ENCODE results near the gene SOST. TPM values are rescaled to one million over a fixed set of nuclear protein-coding genes. Genes with fewer than 3 reads are reported as not detected.

SOST gene
- polyA plus RNA-seq, 1 donor from 2014 or later = 0.10 TPM

DNA sequence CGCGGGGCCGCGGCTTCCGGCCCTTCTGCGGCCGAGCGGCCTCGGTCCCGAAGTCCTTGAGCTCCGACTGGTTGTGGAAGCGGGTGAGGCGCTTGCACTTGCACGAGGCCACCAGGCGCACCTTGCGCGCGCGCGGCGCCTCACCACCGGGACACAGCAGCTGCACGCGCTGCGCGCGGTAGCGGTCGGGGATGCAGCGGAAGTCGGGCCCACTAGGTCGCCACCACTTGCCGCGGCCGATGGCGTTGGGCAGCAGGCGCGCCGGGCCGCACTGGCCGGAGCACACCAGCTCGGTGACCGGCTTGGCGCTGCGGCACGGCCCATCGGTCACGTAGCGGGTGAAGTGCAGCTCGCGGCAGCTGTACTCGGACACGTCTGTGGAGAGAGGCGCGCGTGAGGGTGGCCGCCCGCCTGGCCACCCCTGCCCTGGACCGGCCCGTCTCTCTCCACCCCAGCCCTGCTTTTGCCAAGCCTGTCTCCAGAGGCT is 3.2 kb downstream of the SOST start:
- H3K27ac ChIP-seq (ENCODE audit: low read length) = no peak overlapping the region
- H3K9ac ChIP-seq (ENCODE audit: low read length) = no peak overlapping the region
- TF ChIP-seq RAD21 (conservative IDR thresholded peaks at IDR 0.05) = no peak
- no peak for TF ChIP-seq SMC3 (conservative IDR thresholded peaks at IDR 0.05; ENCODE audit: poor library complexity)
- no peaks in the 10 kb centered on the region for H3K79me2 ChIP-seq (replicated peaks; ENCODE audit: insufficient read depth, low read length)
- no peaks in the 10 kb centered on the region for H3K9me2 ChIP-seq (ENCODE audit: insufficient read depth, low read length)
- no peaks in the 10 kb centered on the region for H4K20me1 ChIP-seq (ENCODE audit: insufficient read depth)
- H3F3A ChIP-seq (ENCODE audit: insufficient read depth, low read length, poor library complexity, severe bottlenecking) = no peaks in the 10 kb centered on the region
- H3K9me3 ChIP-seq (ENCODE audit: low read length) = no peaks in the 10 kb centered on the region
- peak overlapping the region; percentile 18 for H3K4me3 ChIP-seq (ENCODE audit: low read length)
- H2AFZ ChIP-seq (ENCODE audit: low read depth, low read length) = no peak overlapping the region
- H3K27me3 ChIP-seq (ENCODE audit: insufficient read depth, low read depth, low read length) = peaks cover 27% of the 10 kb centered on the region
- no peak overlapping the region for H3K4me2 ChIP-seq (ENCODE audit: low read length)
- no peaks in the 10 kb centered on the region for H3K36me3 ChIP-seq (ENCODE audit: insufficient read depth, low read length)

DNA sequence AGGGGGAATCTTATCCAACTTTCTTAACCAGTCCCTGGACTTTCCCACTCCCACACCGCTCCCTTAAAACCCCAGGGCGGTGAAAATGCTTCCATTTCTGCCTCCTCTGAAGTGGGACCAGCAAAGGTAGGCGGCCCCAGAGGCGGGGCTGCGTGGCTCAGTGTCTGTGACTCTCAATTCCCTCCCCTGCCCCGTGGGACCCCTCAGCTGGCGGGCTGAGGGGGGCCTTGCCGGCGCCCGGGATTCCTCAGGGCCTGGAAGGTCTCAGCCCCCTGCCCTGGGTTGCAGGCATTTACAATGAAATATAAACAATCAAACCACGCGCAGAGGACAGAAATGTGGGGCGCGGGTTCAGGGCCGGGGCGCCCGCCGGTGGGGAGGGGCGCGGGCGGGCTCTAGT is 3.6 kb downstream of the SOST start:
- Histone ChIP-seq H3F3A (ENCODE audit: insufficient read depth, low read length, poor library complexity, severe bottlenecking) (no peaks in the 10 kb centered on the region), H3K9ac (ENCODE audit: low read length) (no peak overlapping the region), H3K79me2 (replicated peaks; ENCODE audit: insufficient read depth, low read length) (no peaks in the 10 kb centered on the region), H4K20me1 (ENCODE audit: insufficient read depth) (no peaks in the 10 kb centered on the region), H3K27me3 (ENCODE audit: insufficient read depth, low read depth, low read length) (peaks cover 27% of the 10 kb centered on the region), H3K4me2 (ENCODE audit: low read length) (no peak overlapping the region), H2AFZ (ENCODE audit: low read depth, low read length) (no peak overlapping the region), H3K4me3 (ENCODE audit: low read length) (no peak overlapping the region), H3K36me3 (ENCODE audit: insufficient read depth, low read length) (no peaks in the 10 kb centered on the region), H3K27ac (ENCODE audit: low read length) (no peak overlapping the region), H3K9me3 (ENCODE audit: low read length) (no peaks in the 10 kb centered on the region), H3K9me2 (ENCODE audit: insufficient read depth, low read length) (no peaks in the 10 kb centered on the region)
- TF ChIP-seq, protein P1, sequence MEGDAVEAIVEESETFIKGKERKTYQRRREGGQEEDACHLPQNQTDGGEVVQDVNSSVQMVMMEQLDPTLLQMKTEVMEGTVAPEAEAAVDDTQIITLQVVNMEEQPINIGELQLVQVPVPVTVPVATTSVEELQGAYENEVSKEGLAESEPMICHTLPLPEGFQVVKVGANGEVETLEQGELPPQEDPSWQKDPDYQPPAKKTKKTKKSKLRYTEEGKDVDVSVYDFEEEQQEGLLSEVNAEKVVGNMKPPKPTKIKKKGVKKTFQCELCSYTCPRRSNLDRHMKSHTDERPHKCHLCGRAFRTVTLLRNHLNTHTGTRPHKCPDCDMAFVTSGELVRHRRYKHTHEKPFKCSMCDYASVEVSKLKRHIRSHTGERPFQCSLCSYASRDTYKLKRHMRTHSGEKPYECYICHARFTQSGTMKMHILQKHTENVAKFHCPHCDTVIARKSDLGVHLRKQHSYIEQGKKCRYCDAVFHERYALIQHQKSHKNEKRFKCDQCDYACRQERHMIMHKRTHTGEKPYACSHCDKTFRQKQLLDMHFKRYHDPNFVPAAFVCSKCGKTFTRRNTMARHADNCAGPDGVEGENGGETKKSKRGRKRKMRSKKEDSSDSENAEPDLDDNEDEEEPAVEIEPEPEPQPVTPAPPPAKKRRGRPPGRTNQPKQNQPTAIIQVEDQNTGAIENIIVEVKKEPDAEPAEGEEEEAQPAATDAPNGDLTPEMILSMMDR (IDR thresholded peaks at IDR 0.05; ENCODE audit: poor library complexity, severe bottlenecking) = no peak

DNA sequence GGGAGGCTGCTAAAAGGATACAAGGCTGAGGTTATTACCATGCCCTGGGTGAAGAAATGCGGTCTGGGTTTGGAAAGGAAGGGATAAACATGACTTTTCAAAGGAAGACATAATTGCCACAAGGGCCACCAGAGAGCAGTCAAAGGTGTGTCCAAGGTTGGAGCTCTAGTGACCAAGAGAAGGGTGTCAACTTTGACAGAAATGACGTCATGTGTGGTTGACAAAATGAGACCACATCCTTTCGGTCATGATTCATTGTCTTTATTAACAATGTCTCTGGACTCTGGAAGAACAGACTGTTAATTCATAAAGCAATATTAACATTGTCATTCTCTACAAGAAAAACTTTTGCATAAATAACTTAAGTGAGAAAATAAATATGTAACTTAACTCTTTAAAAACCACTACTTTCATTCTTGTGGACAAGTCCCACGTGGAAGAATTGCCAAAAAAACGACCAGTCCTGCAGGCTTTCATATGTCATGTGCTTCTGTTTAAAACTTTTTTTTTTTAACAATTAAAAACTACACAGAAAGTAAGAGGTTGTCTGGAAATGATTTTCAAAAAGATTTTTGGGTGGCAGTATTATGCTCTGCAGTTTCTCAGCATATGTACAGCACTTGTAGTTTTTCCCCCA is 5.0 kb downstream of the SOST start:
- H3K27me3 ChIP-seq (ENCODE audit: insufficient read depth, low read depth, low read length) = peaks cover 27% of the 10 kb centered on the region

More for the DNA sequence above, 5.0 kb downstream of the SOST start:
- H4K20me1 ChIP-seq (ENCODE audit: insufficient read depth) = no peaks in the 10 kb centered on the region
- H3K27ac ChIP-seq (ENCODE audit: low read length) = no peak overlapping the region
- no peak overlapping the region for H3K9ac ChIP-seq (ENCODE audit: low read length)
- no peak overlapping the region for H3K4me2 ChIP-seq (ENCODE audit: low read length)
- H3K4me3 ChIP-seq (ENCODE audit: low read length) = no peak overlapping the region
- H3F3A ChIP-seq (ENCODE audit: insufficient read depth, low read length, poor library complexity, severe bottlenecking) = no peaks in the 10 kb centered on the region
- no peaks in the 10 kb centered on the region for H3K79me2 ChIP-seq (replicated peaks; ENCODE audit: insufficient read depth, low read length)
- H2AFZ ChIP-seq (ENCODE audit: low read depth, low read length) = no peak overlapping the region
- no peaks in the 10 kb centered on the region for H3K9me2 ChIP-seq (ENCODE audit: insufficient read depth, low read length)
- H3K9me3 ChIP-seq (ENCODE audit: low read length) = no peaks in the 10 kb centered on the region
- TF ChIP-seq POLR2AphosphoS5 (IDR thresholded peaks at IDR 0.05) (no peak), SMC3 (conservative IDR thresholded peaks at IDR 0.05; ENCODE audit: poor library complexity) (no peak), RAD21 (conservative IDR thresholded peaks at IDR 0.05) (no peak), EP300 (conservative IDR thresholded peaks at IDR 0.05; ENCODE audit: poor library complexity, severe bottlenecking) (no peak), MXI1 (conservative IDR thresholded peaks at IDR 0.05; ENCODE audit: poor library complexity, severe bottlenecking) (no peak), EZH2 (IDR thresholded peaks at IDR 0.05; ENCODE audit: borderline replicate concordance, insufficient read depth, low read length, poor library complexity, severe bottlenecking) (no peak), TAF1 (IDR thresholded peaks at IDR 0.05; ENCODE audit: low read depth) (no peak)
- TF ChIP-seq, protein P2, sequence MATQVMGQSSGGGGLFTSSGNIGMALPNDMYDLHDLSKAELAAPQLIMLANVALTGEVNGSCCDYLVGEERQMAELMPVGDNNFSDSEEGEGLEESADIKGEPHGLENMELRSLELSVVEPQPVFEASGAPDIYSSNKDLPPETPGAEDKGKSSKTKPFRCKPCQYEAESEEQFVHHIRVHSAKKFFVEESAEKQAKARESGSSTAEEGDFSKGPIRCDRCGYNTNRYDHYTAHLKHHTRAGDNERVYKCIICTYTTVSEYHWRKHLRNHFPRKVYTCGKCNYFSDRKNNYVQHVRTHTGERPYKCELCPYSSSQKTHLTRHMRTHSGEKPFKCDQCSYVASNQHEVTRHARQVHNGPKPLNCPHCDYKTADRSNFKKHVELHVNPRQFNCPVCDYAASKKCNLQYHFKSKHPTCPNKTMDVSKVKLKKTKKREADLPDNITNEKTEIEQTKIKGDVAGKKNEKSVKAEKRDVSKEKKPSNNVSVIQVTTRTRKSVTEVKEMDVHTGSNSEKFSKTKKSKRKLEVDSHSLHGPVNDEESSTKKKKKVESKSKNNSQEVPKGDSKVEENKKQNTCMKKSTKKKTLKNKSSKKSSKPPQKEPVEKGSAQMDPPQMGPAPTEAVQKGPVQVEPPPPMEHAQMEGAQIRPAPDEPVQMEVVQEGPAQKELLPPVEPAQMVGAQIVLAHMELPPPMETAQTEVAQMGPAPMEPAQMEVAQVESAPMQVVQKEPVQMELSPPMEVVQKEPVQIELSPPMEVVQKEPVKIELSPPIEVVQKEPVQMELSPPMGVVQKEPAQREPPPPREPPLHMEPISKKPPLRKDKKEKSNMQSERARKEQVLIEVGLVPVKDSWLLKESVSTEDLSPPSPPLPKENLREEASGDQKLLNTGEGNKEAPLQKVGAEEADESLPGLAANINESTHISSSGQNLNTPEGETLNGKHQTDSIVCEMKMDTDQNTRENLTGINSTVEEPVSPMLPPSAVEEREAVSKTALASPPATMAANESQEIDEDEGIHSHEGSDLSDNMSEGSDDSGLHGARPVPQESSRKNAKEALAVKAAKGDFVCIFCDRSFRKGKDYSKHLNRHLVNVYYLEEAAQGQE (IDR thresholded peaks at IDR 0.05; ENCODE audit: borderline replicate concordance) = no peak
- TF ChIP-seq, protein P1 (IDR thresholded peaks at IDR 0.05; ENCODE audit: poor library complexity, severe bottlenecking) = no peak
- H3K36me3 ChIP-seq (ENCODE audit: insufficient read depth, low read length) = no peaks in the 10 kb centered on the region

Data from neural cell (in vitro differentiated cells).